Measurements from ENCODE around the gene S100PBP.
A peak's percentile ranks its signal among the peaks of the same experiment; 100 is the strongest.

DNA sequence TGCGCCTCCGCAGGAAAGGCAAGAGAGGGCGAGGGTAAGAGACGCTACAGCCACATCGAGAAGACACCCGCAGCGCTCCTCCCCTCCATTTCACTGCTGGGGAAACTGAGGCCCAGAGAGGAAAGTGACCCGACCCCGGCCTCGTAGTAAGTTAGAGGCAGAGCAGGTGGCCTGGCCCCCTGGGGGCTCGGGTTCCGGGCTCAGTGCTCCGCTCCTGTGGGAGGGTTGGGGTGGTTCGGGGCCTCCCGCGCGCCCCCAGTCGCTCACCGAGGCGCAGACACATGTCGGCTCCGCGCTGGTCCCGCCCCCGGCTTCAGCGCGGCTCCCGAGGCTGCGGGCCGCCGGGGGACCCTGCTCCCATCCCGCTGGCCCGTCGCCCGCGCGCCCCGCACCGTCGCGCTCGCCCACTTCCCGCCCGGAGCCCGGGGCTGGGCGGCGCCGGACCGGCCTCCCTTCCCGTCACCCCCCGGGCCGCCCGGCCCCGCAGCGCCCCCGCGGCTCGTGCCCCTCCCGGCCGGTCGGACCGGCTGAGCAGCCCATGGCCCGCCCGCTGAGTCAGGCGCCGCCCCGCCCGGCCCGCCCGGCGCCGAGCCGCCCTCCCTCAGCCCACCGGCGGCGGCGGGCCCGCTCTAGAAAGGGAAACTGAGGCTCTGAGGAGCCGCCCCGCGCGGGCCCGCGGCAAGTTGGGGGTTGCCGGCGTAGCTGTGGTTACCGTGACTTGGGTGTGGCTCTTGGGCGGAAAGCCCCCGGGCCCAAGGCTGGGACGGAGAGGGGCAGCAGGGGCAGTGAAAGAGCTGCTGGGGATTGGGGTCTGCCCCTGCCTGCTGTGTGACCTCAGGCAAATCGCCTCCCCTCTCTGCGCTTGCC is 83.7 kb downstream of the S100PBP start, which contains the start of gene TMEM54:
- no peak for TF ChIP-seq ZNF251 (CRISPR knock-in tag; IDR thresholded peaks at IDR 0.05)
- no peak for TF ChIP-seq ZNF101 (CRISPR knock-in tag; IDR thresholded peaks at IDR 0.05; ENCODE audit: borderline replicate concordance, low read depth)
- TF ChIP-seq CHCHD3 (CRISPR knock-in tag; IDR thresholded peaks at IDR 0.05), result no peak
- no peak for TF ChIP-seq ZNF292 (CRISPR knock-in tag; IDR thresholded peaks at IDR 0.05; ENCODE audit: borderline replicate concordance, low read depth)
- no peak for TF ChIP-seq CBX5 (CRISPR knock-in tag; IDR thresholded peaks at IDR 0.05; ENCODE audit: borderline replicate concordance)
- no peak for TF ChIP-seq AHR (CRISPR knock-in tag; IDR thresholded peaks at IDR 0.05)
- no peak for TF ChIP-seq MAZ (IDR thresholded peaks at IDR 0.05; ENCODE audit: borderline replicate concordance, low read depth, low read length)
- 0 out of 2 replicates have a peak, but pooled peaks have one; percentile 34 for TF ChIP-seq MAZ (CRISPR knock-in tag; IDR thresholded peaks at IDR 0.05; ENCODE audit: low read depth)
- TF ChIP-seq, protein P1, sequence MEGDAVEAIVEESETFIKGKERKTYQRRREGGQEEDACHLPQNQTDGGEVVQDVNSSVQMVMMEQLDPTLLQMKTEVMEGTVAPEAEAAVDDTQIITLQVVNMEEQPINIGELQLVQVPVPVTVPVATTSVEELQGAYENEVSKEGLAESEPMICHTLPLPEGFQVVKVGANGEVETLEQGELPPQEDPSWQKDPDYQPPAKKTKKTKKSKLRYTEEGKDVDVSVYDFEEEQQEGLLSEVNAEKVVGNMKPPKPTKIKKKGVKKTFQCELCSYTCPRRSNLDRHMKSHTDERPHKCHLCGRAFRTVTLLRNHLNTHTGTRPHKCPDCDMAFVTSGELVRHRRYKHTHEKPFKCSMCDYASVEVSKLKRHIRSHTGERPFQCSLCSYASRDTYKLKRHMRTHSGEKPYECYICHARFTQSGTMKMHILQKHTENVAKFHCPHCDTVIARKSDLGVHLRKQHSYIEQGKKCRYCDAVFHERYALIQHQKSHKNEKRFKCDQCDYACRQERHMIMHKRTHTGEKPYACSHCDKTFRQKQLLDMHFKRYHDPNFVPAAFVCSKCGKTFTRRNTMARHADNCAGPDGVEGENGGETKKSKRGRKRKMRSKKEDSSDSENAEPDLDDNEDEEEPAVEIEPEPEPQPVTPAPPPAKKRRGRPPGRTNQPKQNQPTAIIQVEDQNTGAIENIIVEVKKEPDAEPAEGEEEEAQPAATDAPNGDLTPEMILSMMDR (CRISPR knock-in tag; IDR thresholded peaks at IDR 0.05), result no peak
- TF ChIP-seq SP2 (CRISPR knock-in tag; IDR thresholded peaks at IDR 0.05), result no peak
- no peak for TF ChIP-seq TBP (CRISPR knock-in tag; IDR thresholded peaks at IDR 0.05)
- no peak for TF ChIP-seq NR1H2 (CRISPR knock-in tag; IDR thresholded peaks at IDR 0.05; ENCODE audit: borderline replicate concordance, low read depth)
- no peak for TF ChIP-seq GPBP1L1 (CRISPR knock-in tag; IDR thresholded peaks at IDR 0.05)
- no peak for TF ChIP-seq ZNF3 (CRISPR knock-in tag; IDR thresholded peaks at IDR 0.05)
- no peak for TF ChIP-seq POLR2A (IDR thresholded peaks at IDR 0.05; ENCODE audit: insufficient read depth in 1 of 2, low read depth in 2 of 2, low read length in 2 of 2)
